Neural crest cell (in vitro differentiated cells): ENCODE measurements around the gene TGIF1. TPM values are rescaled to one million over a fixed set of nuclear protein-coding genes. Genes with fewer than 3 reads are reported as not detected.

Source experiments
- DNase-seq: peaks from one replicate; pipeline ENCODE4 v3.0.0; 2021; ENCODE audit warnings: low read depth, mixed read lengths, low spot score
- H3K27ac Mint-ChIP-seq: one replicate; pipeline ENCODE4 v1.8.0; 2021; ENCODE audit warnings: mild to moderate bottlenecking, mixed read lengths; ENCODE audit not compliant: unreplicated experiment
- H3K27me3 Mint-ChIP-seq: 2 replicates; pipeline ENCODE4 v1.8.0; 2021; ENCODE audit warnings: low read depth, mild to moderate bottlenecking, mixed read lengths
- H3K36me3 Mint-ChIP-seq: 2 replicates; pipeline ENCODE4 v1.8.0; 2021; ENCODE audit warnings: low read depth, mild to moderate bottlenecking, mixed read lengths
- H3K4me1 Mint-ChIP-seq: 2 replicates; pipeline ENCODE4 v1.8.0; 2021; ENCODE audit warnings: mixed read lengths
- H3K4me3 Mint-ChIP-seq: one replicate; pipeline ENCODE4 v1.8.0; 2021; ENCODE audit warnings: mild to moderate bottlenecking, mixed read lengths
- H3K9me3 Mint-ChIP-seq: 2 replicates; pipeline ENCODE4 v1.8.0; 2021; ENCODE audit warnings: mixed read lengths
- CTCF ChIP-seq: fragments of 200-600 bp; sonication (generic); conservative IDR thresholded peaks from 2 replicates; pipeline ENCODE4 v1.5.0; 2021; ENCODE audit warnings: antibody characterized with exemption, mild to moderate bottlenecking
- total RNA-seq: library from RNA; stranded (reverse); gene quantifications from 2 replicates; pipeline ENCODE4 v1.2.1, GENCODE V29; 2021

TGIF1 gene
- total RNA-seq, 1 donor from 2014 or later, result 49.1 TPM

DNA sequence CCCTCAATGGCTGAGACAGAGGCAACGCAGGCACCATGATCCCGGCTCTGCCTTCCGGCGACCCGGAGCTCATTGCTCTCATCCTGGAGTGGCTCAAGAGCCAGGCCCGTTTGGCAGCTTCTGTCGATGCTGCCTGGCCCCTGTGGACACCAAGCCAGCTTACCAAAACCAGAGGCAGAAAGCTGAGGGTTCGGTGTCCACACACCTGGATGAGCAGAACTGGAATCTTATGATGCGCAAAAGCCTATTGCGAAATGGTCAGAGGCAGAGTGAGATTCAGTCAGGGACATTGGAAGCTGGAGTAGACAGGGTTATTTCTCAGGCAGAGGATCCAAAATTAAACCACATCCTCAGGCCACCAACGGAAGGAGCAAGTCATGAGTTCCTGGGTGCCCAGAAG is 34.9 kb upstream of the TGIF1 start:
- Mint-ChIP-seq H3K36me3 (no peaks in the 10 kb centered on the region), H3K27ac (no peak overlapping the region), H3K9me3 (peaks cover 8% of the 10 kb centered on the region), H3K27me3 (no peaks in the 10 kb centered on the region), H3K4me1 (peaks cover 2% of the 10 kb centered on the region), H3K4me3 (no peak overlapping the region)
- no peak for DNase-seq
- TF ChIP-seq CTCF, result no peak

DNA sequence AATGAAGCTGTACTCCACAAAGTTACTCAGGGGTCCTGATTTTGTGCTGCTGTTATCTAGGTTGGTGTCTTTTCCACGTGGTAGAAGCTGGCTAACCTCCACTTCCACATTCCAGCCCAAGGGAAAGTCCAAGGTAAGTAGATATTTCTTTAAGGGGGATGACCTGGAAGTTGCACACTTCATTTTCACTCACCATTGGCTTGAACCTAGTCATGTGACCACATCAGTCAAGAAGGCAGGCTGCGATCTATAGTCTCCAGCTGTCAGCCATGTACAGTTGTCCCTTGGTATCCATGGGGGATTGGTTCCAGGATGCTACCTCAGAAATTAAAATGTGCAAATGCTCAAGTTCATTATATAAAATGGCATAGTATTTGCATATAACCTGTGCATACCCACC is 31.9 kb upstream of the TGIF1 start:
- peaks cover 10% of the 10 kb centered on the region for H3K9me3 Mint-ChIP-seq
- no peaks in the 10 kb centered on the region for H3K4me1 Mint-ChIP-seq
- no peak overlapping the region for H3K4me3 Mint-ChIP-seq
- DNase-seq, result no peak
- no peak overlapping the region for H3K27ac Mint-ChIP-seq
- no peaks in the 10 kb centered on the region for H3K36me3 Mint-ChIP-seq
- no peaks in the 10 kb centered on the region for H3K27me3 Mint-ChIP-seq
- no peak for TF ChIP-seq CTCF

DNA sequence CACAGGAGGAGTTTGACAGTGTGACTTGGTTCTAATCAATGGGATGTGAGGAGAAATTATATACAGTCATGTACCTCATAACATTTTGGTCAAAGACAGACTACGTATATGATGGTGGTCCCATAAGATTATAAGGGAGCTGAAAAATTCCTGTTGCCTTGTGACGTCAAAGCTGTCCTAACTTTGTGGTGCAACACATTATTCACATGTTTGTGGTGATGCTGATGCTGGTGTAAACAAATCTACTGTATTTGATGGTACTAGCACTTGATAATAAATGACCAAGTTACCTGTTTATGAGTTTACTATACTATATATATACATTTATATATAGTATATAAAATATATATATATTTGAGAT is 29.1 kb upstream of the TGIF1 start:
- H3K9me3 Mint-ChIP-seq, result peaks cover 6% of the 10 kb centered on the region
- no peak for TF ChIP-seq CTCF
- DNase-seq, result no peak

GRCh38 chr18:3422905-3423304 is 27.1 kb upstream of the TGIF1 start:
- no peaks in the 10 kb centered on the region for H3K36me3 Mint-ChIP-seq
- TF ChIP-seq CTCF, result no peak
- H3K9me3 Mint-ChIP-seq, result peaks cover 6% of the 10 kb centered on the region
- no peaks in the 10 kb centered on the region for H3K27me3 Mint-ChIP-seq
- no peak for DNase-seq
- H3K4me1 Mint-ChIP-seq, result no peaks in the 10 kb centered on the region
- no peak overlapping the region for H3K27ac Mint-ChIP-seq
- no peak overlapping the region for H3K4me3 Mint-ChIP-seq

More for the DNA sequence above, 29.1 kb upstream of the TGIF1 start:
- no peak overlapping the region for H3K27ac Mint-ChIP-seq
- no peak overlapping the region for H3K4me3 Mint-ChIP-seq
- H3K36me3 Mint-ChIP-seq, result no peaks in the 10 kb centered on the region
- no peaks in the 10 kb centered on the region for H3K27me3 Mint-ChIP-seq
- H3K4me1 Mint-ChIP-seq, result no peaks in the 10 kb centered on the region

GRCh38 chr18:3424280-3424890 is 25.6 kb upstream of the TGIF1 start:
- no peak overlapping the region for H3K27ac Mint-ChIP-seq
- H3K9me3 Mint-ChIP-seq, result peaks cover 2% of the 10 kb centered on the region
- no peaks in the 10 kb centered on the region for H3K36me3 Mint-ChIP-seq
- TF ChIP-seq CTCF, result no peak
- H3K27me3 Mint-ChIP-seq, result no peaks in the 10 kb centered on the region
- DNase-seq, result no peak
- H3K4me1 Mint-ChIP-seq, result no peaks in the 10 kb centered on the region
- no peak overlapping the region for H3K4me3 Mint-ChIP-seq
